Stimulated activated CD4-positive, alpha-beta T cell treated with anti-CD3 and anti-CD28 coated beads, Interleukin-15, amount 100 ng/mL, for 24 hours (primary cell): Measurements from ENCODE around the gene PRR19.
A peak's percentile ranks its signal among the peaks of the same experiment; 100 is the strongest.
"Not testable (repeated sequence)": the region's sequence is repeated elsewhere in the genome, so short reads cannot be mapped to it uniquely, and the experiment has no call there.

Source experiments
- DNase-seq: peaks from one replicate; pipeline ENCODE4 v3.0.0-alpha.2; 2020

Gene PRR19

GRCh38 chr19:42301646-42302203 is at the start of gene PRR19:
Gene PRR19, plus strand, starts transcription at chr19:42302132. Its CDS starts 7,453 bp downstream, at chr19:42309585.
- DNase-seq = peak; percentile 51

GRCh38 chr19:42252365-42253244 is 49.3 kb upstream of the PRR19 start:
- DNase-seq = no peak

GRCh38 chr19:42253245-42254088 is 48.5 kb upstream of the PRR19 start:
- DNase-seq = peak; percentile 80

- peak; percentile 85 for DNase-seq
These were observed 47.7 kb upstream of the PRR19 start for GRCh38 chr19:42254089-42254849.

GRCh38 chr19:42254850-42255765 is 46.8 kb upstream of the PRR19 start, which contains the start of gene ERF:
Gene ERF, minus strand, starts transcription at chr19:42255128. Its CDS starts 129 bp downstream, at chr19:42254999.
- DNase-seq = peak; percentile 93

GRCh38 chr19:42255766-42256745 is 45.9 kb upstream of the PRR19 start:
- no peak for DNase-seq

- DNase-seq = not testable (repeated sequence)
These were observed 44.1 kb upstream of the PRR19 start for GRCh38 chr19:42257842-42258241.

- DNase-seq = no peak
These were observed 40.2 kb upstream of the PRR19 start for GRCh38 chr19:42261763-42262162.

- DNase-seq = not testable (repeated sequence)
These were observed 35.8 kb upstream of the PRR19 start for GRCh38 chr19:42266105-42266504.

- not testable (repeated sequence) for DNase-seq
These were observed 34.9 kb upstream of the PRR19 start for GRCh38 chr19:42266928-42267603.

- no peak for DNase-seq
These were observed 34.2 kb upstream of the PRR19 start for GRCh38 chr19:42267644-42268141.

GRCh38 chr19:42268142-42268703 is 33.7 kb upstream of the PRR19 start:
- DNase-seq = peak; percentile 99

- peak; percentile 100 for DNase-seq
These were observed 33.0 kb upstream of the PRR19 start, which contains the start of gene CIC for GRCh38 chr19:42268704-42269477. Gene CIC, plus strand, starts transcription at chr19:42269252. Its CDS starts 2,532 bp downstream, at chr19:42271784.

GRCh38 chr19:42269478-42270345 is 32.2 kb upstream of the PRR19 start:
- DNase-seq = no peak

GRCh38 chr19:42270346-42271044 is 31.4 kb upstream of the PRR19 start:
- peak; percentile 81 for DNase-seq

GRCh38 chr19:42271045-42271419 is 30.9 kb upstream of the PRR19 start:
- DNase-seq = no peak
